ENCODE data around the gene TLR10.

- no peak for TF ChIP-seq POLR2A (IDR thresholded peaks at IDR 0.05)
- no peak for TF ChIP-seq CTCF (IDR thresholded peaks at IDR 0.05)
These were observed 36.8 kb upstream of the TLR10 start for GRCh38 chr4:38819569-38819968.

Measured in esophagus squamous epithelium (tissue), 4 donors.